SU-DHL-6 (cell line): ENCODE measurements around the gene ZNF536.

Source experiments
- H2AFZ ChIP-seq: fragments of 200-600 bp; sonication (generic); 2 replicates; pipeline ENCODE4 v1.6.1; 2014; ENCODE audit warnings: low read depth, mild to moderate bottlenecking, moderate library complexity, mixed read lengths, antibody characterized with exemption, low read length; ENCODE audit not compliant: severe bottlenecking
- H3F3A ChIP-seq: fragments of 200-600 bp; shearing (Covaris generic); 2 replicates; pipeline ENCODE4 v1.6.0; 2016; ENCODE audit warnings: antibody characterized with exemption, mild to moderate bottlenecking; ENCODE audit not compliant: insufficient read depth
- H3K27ac ChIP-seq: fragments of 200-600 bp; sonication (generic); 2 replicates; pipeline ENCODE4 v1.5.1; 2016; ENCODE audit warnings: low read depth, mild to moderate bottlenecking, low read length, moderate library complexity, mixed read lengths
- H3K27me3 ChIP-seq: fragments of 200-600 bp; sonication (generic), shearing (Covaris generic); 2 replicates; pipeline ENCODE4 v1.6.0; 2014; ENCODE audit warnings: mild to moderate bottlenecking, low read length
- H3K36me3 ChIP-seq: fragments of 200-600 bp; sonication (generic); 2 replicates; pipeline ENCODE4 v1.6.1; 2014; ENCODE audit warnings: mild to moderate bottlenecking, low read length, mixed read lengths
- H3K4me2 ChIP-seq: fragments of 300-600, 200-600 bp; shearing (Covaris generic), sonication (generic); 2 replicates; pipeline ENCODE4 v1.6.0; 2014; ENCODE audit warnings: low read length, low read depth, mild to moderate bottlenecking; ENCODE audit not compliant: poor library complexity, severe bottlenecking
- H3K4me3 ChIP-seq: fragments of 200-600 bp; sonication (generic); 2 replicates; pipeline ENCODE4 v1.5.1; 2014; ENCODE audit warnings: antibody characterized with exemption, low read length, mild to moderate bottlenecking, mixed read lengths; ENCODE audit not compliant: insufficient read depth, poor library complexity, severe bottlenecking
- H3K79me2 ChIP-seq: fragments of 200-600 bp; sonication (generic); 2 replicates; pipeline ENCODE4 v1.6.1; 2014; ENCODE audit warnings: mild to moderate bottlenecking, low read length, moderate library complexity; ENCODE audit not compliant: insufficient read depth
- H3K9ac ChIP-seq: fragments of 200-600 bp; sonication (generic); 2 replicates; pipeline ENCODE4 v1.7.0; 2014; ENCODE audit warnings: mild to moderate bottlenecking, low read length
- H3K9me2 ChIP-seq: fragments of 200-600 bp; sonication (generic); replicated peaks from 2 replicates; pipeline ENCODE4 v1.6.1; 2014; ENCODE audit warnings: low read length; ENCODE audit not compliant: insufficient read depth
- H3K9me3 ChIP-seq: fragments of 200-600 bp; sonication (generic); 2 replicates; pipeline ENCODE4 v1.6.1; 2014; ENCODE audit warnings: low read length, mixed read lengths; ENCODE audit not compliant: insufficient read depth
- H4K20me1 ChIP-seq: fragments of 200-600 bp; sonication (generic); 2 replicates; pipeline ENCODE4 v1.6.1; 2014; ENCODE audit warnings: low read depth, mild to moderate bottlenecking, antibody characterized with exemption, low read length, moderate library complexity, mixed read lengths
- EZH2phosphoT487 ChIP-seq: fragments of 200-600 bp; sonication (generic), shearing (Covaris generic); conservative IDR thresholded peaks from 2 replicates; pipeline ENCODE4 v1.6.1; 2018; ENCODE audit warnings: mild to moderate bottlenecking, antibody characterized with exemption, low read length, moderate library complexity, mixed read lengths
- TF ChIP-seq, protein P1 (sequence below): fragments of 200-600 bp; sonication (generic); IDR thresholded peaks from one replicate; pipeline ENCODE4 v1.5.1; 2017; ENCODE audit warnings: antibody characterized with exemption, mild to moderate bottlenecking, low read length, moderate library complexity; ENCODE audit not compliant: insufficient read depth, poor library complexity, severe bottlenecking

The ZNF536 gene

DNA sequence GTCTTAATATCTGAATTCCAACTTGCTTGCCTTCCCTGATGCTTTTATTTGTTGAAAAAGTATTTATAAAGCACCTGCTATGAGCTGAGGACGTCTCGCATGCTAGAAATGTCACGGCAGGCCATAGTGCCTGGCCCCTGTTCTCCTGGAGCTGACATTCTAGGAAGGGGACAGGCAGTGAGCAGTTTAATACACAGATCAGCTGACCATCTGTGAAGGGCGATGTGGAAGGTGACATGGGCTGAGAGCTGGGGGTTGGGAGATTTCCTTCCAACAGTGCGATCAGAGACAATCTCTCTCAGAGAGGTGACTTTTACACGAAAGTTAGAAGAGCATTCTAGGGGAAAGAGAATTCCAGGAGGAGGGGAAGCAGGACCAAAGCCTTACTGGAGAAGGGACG lies 153.2 kb downstream of the ZNF536 start:
- Histone ChIP-seq H3F3A (no peaks in the 10 kb centered on the region), H3K4me2 (no peak overlapping the region), H3K9ac (no peak overlapping the region), H3K9me3 (no peaks in the 10 kb centered on the region), H2AFZ (no peak overlapping the region), H3K27ac (no peak overlapping the region), H3K9me2 (no peaks in the 10 kb centered on the region), H3K27me3 (no peaks in the 10 kb centered on the region), H4K20me1 (no peaks in the 10 kb centered on the region), H3K36me3 (no peaks in the 10 kb centered on the region), H3K4me3 (no peak overlapping the region), H3K79me2 (no peaks in the 10 kb centered on the region)
- TF ChIP-seq, protein P1, sequence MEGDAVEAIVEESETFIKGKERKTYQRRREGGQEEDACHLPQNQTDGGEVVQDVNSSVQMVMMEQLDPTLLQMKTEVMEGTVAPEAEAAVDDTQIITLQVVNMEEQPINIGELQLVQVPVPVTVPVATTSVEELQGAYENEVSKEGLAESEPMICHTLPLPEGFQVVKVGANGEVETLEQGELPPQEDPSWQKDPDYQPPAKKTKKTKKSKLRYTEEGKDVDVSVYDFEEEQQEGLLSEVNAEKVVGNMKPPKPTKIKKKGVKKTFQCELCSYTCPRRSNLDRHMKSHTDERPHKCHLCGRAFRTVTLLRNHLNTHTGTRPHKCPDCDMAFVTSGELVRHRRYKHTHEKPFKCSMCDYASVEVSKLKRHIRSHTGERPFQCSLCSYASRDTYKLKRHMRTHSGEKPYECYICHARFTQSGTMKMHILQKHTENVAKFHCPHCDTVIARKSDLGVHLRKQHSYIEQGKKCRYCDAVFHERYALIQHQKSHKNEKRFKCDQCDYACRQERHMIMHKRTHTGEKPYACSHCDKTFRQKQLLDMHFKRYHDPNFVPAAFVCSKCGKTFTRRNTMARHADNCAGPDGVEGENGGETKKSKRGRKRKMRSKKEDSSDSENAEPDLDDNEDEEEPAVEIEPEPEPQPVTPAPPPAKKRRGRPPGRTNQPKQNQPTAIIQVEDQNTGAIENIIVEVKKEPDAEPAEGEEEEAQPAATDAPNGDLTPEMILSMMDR, result no peak
- TF ChIP-seq EZH2phosphoT487, result no peak

DNA sequence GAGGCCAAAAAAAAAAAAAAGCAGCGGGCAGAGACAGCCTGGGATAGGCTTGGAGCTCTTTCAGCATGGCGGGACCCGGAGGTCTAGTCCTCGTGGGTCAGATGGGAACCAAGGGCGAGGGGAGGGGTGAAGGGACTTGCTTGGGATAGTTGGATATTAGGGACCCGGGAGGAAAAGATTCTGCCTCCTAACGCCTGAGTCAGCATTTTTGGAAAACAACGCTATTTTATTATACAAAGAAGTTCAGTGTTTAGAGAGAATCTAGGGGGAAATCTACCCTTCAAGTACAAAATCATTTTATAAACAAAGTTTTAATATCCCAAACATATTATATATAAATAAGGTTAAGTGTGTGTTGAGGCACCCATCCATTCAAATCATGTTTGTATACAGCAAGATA lies 156.7 kb downstream of the ZNF536 start:
- no peak overlapping the region for H3K4me3 ChIP-seq
- H4K20me1 ChIP-seq, result no peaks in the 10 kb centered on the region
- H3K9ac ChIP-seq, result no peak overlapping the region
- no peaks in the 10 kb centered on the region for H3K27me3 ChIP-seq
- no peak overlapping the region for H2AFZ ChIP-seq
- no peak overlapping the region for H3K4me2 ChIP-seq
- H3K9me3 ChIP-seq, result no peaks in the 10 kb centered on the region
- H3K9me2 ChIP-seq, result no peaks in the 10 kb centered on the region
- no peak overlapping the region for H3K27ac ChIP-seq
- TF ChIP-seq, protein P1, result no peak
- TF ChIP-seq EZH2phosphoT487, result no peak
- no peaks in the 10 kb centered on the region for H3K36me3 ChIP-seq
- no peaks in the 10 kb centered on the region for H3F3A ChIP-seq
- no peaks in the 10 kb centered on the region for H3K79me2 ChIP-seq

DNA sequence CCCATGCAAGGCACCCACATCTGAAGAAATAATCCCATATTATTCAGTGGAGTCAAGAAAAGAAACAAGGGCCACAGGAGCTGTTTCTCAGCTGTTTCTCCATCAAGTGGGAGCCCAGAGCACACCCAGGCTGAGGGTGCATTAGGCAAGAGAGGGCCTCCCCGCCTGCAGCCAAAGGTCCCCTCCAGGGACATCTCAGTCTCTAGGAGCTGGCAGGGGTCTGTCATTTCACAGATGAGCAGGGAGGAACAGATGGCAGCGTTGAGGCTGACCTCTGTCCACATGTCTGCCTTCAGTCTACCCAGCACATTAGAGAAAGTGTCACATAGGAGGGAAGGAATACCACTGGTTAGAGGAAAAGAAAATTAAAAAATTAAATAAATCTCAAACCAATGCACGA lies 157.7 kb downstream of the ZNF536 start:
- Histone ChIP-seq H3K9me2 (no peaks in the 10 kb centered on the region), H3K36me3 (no peaks in the 10 kb centered on the region), H4K20me1 (no peaks in the 10 kb centered on the region), H3K27me3 (no peaks in the 10 kb centered on the region), H3K4me3 (no peak overlapping the region), H3K79me2 (no peaks in the 10 kb centered on the region), H3K9ac (no peak overlapping the region), H3K9me3 (no peaks in the 10 kb centered on the region), H3K4me2 (no peak overlapping the region), H3K27ac (no peak overlapping the region), H3F3A (no peaks in the 10 kb centered on the region), H2AFZ (no peak overlapping the region)
- no peak for TF ChIP-seq EZH2phosphoT487
- TF ChIP-seq, protein P1, result no peak

DNA sequence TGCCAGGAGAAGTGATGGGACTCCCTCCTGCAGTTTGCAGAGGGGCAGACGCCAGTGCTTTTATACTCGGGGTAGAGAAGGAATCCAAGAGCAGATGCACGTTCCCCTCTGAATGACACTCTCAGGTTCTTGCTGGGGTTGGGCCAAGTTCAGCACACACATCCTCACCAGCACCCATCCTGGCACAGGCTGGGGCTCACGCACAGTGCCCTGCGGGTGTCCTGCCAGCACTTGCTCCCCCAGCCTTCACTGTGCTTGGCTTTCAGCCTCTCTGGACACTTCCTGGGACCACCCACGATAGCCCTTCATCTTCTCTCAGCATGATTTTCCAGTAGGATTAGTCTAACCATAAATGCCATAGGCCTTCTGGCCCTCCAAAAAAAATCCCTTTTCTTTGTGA lies 158.6 kb downstream of the ZNF536 start:
- no peaks in the 10 kb centered on the region for H4K20me1 ChIP-seq
- H3K36me3 ChIP-seq, result no peaks in the 10 kb centered on the region
- no peak overlapping the region for H2AFZ ChIP-seq
- no peaks in the 10 kb centered on the region for H3K9me3 ChIP-seq
- TF ChIP-seq, protein P1, result no peak
- TF ChIP-seq EZH2phosphoT487, result no peak
- no peak overlapping the region for H3K27ac ChIP-seq
- H3F3A ChIP-seq, result no peaks in the 10 kb centered on the region
- H3K9me2 ChIP-seq, result no peaks in the 10 kb centered on the region
- no peak overlapping the region for H3K9ac ChIP-seq
- H3K4me2 ChIP-seq, result no peak overlapping the region
- H3K79me2 ChIP-seq, result no peaks in the 10 kb centered on the region
- H3K4me3 ChIP-seq, result no peak overlapping the region
- no peaks in the 10 kb centered on the region for H3K27me3 ChIP-seq
